ENCODE measurements around the gene EMILIN1.
"Not testable (repeated sequence)": the region's sequence is repeated elsewhere in the genome, so short reads cannot be mapped to it uniquely, and the experiment has no call there.

Gene EMILIN1

DNA sequence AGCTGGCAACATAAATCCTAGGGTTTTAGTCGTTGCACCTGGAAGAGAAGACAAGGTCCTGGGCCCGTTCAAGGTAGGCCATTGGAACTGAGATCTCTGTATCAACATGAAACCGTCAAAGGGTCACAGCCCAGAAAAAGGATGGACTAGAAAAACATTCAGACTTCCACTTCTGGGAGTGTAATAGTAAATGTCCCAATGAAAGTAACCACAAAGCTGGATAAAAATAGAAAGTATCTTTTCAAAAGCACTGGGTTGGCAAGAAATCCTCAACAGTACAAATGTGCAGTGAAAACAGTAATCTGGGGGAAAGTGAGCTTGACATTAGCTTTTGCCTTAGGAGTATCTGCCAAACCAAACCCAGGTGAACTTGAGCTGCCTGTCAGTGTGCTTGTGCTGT, 27.6 kb downstream of the EMILIN1 start:
- no peak for TF ChIP-seq CTCF (IDR thresholded peaks at IDR 0.05; ENCODE audit: control insufficient read depth, extremely low read depth, insufficient read depth)
- DNase-seq (ENCODE audit: low read depth) = no peak
- H3K4me3 ChIP-seq (ENCODE audit: low read depth, low read length) = no peak overlapping the region

DNA sequence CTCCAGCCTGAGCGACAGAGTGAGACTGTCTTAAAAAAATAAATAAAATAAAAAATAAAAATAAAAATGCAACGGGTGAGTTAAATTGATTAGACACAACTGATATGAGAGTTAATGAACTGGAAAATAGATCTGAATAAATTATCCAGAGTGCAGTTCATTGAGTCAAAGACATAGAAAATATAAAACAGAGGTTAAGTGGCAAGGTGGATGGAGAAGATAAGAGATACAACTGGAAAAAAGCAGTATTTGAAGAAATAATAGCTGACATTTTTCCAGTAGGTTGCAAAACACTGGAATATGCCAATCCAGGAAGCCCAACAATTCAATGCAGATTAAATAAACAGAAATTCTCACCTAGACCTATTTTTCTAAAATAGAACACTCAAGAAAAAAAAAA, 29.8 kb downstream of the EMILIN1 start:
- H3K4me3 ChIP-seq (ENCODE audit: low read depth, low read length) = no peak overlapping the region
- TF ChIP-seq CTCF (IDR thresholded peaks at IDR 0.05; ENCODE audit: control insufficient read depth, extremely low read depth, insufficient read depth) = no peak
- no peak for DNase-seq (ENCODE audit: low read depth)

DNA sequence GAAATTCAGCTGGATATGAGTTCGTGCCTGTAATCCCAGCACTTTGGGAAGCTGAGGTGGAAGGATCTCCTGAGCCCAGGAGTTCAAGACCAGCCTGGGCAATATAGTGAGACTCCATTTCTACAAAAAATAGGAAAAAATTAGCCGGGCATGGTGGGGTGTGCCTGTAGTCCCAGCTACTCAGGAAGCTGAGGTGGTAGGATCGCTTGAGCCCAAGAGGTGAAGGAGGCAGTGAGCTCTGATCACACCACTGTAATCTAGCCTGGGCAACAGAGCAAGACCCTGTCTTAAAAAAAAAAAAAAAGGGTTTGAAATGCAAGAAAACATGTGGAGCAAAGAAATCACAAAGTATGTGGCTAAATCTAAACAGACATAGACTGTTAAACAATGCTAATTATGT, 30.7 kb downstream of the EMILIN1 start:
- DNase-seq (ENCODE audit: low read depth) = no peak
- no peak for TF ChIP-seq CTCF (IDR thresholded peaks at IDR 0.05; ENCODE audit: control insufficient read depth, extremely low read depth, insufficient read depth)
- no peak overlapping the region for H3K4me3 ChIP-seq (ENCODE audit: low read depth, low read length)

DNA sequence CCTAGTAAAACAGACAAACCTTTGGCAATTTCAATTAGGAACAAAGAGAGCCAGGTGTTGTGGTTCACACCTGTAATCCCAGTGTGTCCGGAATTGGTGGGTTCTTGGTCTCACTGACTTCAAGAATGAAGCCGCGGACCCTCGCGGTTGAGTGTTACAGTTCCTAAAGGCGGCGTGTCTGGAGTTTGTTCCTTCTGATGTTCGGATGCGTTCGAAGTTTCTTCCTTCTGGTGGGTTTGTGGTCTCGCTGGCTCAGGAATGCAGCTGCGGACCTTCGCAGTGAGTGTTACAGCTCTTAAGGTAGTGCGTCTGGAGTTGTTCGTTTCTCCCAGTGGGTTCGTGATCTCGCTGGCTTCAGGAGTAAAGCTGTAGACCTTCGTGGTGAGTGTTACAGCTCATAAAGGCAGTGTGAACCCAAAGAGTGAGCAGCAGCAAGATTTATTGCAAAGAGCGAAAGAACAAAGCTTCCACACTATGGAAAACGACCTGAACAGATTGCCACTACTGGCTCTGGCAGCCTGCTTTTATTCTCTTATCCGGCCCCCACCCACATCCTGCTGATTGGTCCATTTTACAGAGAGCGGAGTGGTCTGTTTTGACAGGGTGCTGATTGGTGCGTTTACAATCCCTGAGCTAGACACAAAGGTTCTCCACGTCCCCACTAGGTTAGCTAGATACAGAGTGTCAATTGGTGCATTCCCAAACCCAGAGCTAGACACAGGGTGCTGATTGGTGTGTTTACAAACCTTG, 32.4 kb downstream of the EMILIN1 start:
- not testable (repeated sequence) for DNase-seq (ENCODE audit: low read depth); H3K4me3 ChIP-seq (ENCODE audit: low read depth, low read length)

DNA sequence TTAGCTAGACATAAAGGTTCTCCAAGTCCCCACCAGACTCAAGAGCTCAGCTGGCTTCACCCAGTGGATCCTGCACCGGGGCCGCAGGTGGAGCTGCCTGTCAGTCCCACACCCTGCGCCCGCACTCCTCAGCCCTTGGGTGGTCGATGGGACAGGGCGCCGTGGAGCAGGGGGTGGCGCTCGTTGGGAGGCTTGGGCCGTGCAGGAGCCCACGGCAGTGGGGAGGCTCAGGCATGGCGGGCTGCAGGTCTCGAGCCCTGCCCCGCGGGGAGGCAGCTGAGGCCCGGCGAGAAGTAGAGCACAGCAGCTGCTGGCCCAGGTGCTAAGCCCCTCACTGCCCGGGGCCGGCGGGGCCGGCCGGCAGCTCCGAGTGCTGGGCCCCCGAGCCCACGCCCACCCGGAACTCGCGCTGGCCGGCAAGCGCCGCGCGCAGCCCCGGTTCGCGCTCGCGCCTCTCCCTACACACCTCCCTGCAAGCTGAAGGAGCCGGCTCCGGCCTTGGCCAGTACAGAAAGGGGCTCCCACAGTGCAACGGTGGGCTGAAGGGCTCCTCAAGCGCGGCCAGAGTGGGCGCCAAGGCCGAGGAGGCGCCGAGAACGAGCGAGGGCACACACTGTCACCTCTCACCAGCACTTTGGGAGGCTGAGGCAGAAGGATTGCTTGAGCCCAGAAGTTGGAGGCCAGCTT, 33.1 kb downstream of the EMILIN1 start:
- H3K4me3 ChIP-seq (ENCODE audit: low read depth, low read length) = not testable (repeated sequence)

DNA sequence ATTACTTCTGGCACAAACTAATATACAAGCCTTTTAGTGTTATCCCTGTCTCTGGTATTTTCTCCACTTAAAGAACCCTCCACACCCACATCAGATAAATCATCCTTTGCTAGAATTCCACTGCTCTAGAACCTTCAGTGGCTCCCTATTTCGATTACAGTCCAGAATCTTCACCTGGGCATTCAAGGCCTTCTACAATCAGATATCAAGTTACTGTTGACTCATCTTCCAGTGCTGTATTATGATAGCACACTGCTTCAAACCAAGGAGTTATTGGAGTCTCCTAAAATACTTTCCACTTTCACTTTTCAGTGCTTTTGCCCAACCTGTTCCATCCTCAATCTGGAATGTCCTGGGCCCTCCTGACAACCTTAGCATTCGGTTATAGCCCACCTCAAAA, 37.1 kb downstream of the EMILIN1 start:
- no peak for DNase-seq (ENCODE audit: low read depth)
- TF ChIP-seq CTCF (IDR thresholded peaks at IDR 0.05; ENCODE audit: control insufficient read depth, extremely low read depth, insufficient read depth) = no peak
- H3K4me3 ChIP-seq (ENCODE audit: low read depth, low read length) = no peak overlapping the region

More for the DNA sequence above, 33.1 kb downstream of the EMILIN1 start:
- DNase-seq (ENCODE audit: low read depth) = not testable (repeated sequence)

DNA sequence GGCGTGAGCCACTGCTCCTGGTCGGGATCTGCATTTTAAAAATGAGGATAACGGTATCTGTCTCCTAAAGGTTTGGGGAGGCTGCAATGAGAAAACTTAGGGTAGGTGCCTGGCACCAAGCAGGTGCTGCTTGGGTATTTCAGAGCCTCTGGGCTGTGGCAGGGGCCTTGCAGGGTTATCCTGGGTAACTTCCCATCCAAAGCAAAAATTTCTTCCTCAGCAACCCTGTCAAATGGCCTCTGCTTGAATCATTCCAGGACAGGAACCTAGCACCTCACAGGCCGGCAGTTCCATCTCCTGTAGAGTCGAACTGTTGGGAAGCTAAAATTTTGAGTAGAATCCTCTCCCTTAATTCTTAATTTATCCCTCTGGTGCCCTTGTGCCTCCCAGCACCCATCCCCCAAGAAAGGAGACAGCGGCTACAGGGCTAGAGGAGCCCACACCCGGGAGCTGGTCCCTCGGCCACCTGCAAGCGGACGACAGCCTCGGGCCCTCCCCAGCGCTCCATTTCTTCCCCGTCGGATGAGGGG, 39.6 kb downstream of the EMILIN1 start:
- H3K4me3 ChIP-seq (ENCODE audit: low read depth, low read length) = peak overlapping the region; percentile 69
- TF ChIP-seq CTCF (IDR thresholded peaks at IDR 0.05; ENCODE audit: control insufficient read depth, extremely low read depth, insufficient read depth) = no peak

More for the DNA sequence above, 39.6 kb downstream of the EMILIN1 start:
- no peak for DNase-seq (ENCODE audit: low read depth)

Measured in LNCaP clone FGC (cell line).